HEK293 (cell line): Measurements from ENCODE around the gene ASCC1.

Experiments used
- BCL11A ChIP-seq: fragments of 450-650 bp; formaldehyde crosslinking; IDR thresholded peaks from 2 replicates; pipeline ENCODE4 v1.5.1; 2016; ENCODE audit warnings: low read depth, missing biosample characterization, missing genetic modification characterization
- CTCF ChIP-seq: fragments of 450-650 bp; formaldehyde crosslinking; IDR thresholded peaks from 2 replicates; pipeline ENCODE4 v1.5.1; 2016; ENCODE audit warnings: missing biosample characterization, missing genetic modification characterization
- SETDB1 ChIP-seq: IDR thresholded peaks from one replicate; pipeline ENCODE4 v1.6.1; 2017; ENCODE audit warnings: mild to moderate bottlenecking, low read length, moderate library complexity, mixed read lengths; ENCODE audit not compliant: insufficient read length
- TCF7L2 ChIP-seq: IDR thresholded peaks from 2 replicates; pipeline ENCODE4 v1.6.1; 2011; ENCODE audit warnings: low read depth, mild to moderate bottlenecking, inconsistent platforms, low read length, moderate library complexity, borderline replicate concordance
- ZBTB1 ChIP-seq: fragments of 450-650 bp; formaldehyde crosslinking; IDR thresholded peaks from 2 replicates; pipeline ENCODE4 v1.5.1; 2016; ENCODE audit warnings: missing biosample characterization, missing genetic modification characterization
- ZNF138 ChIP-seq: fragments of 450-650 bp; formaldehyde crosslinking; IDR thresholded peaks from 2 replicates; pipeline ENCODE4 v1.5.1; 2016; ENCODE audit warnings: missing biosample characterization, missing genetic modification characterization, borderline replicate concordance
- ZNF140 ChIP-seq: fragments of 450-650 bp; formaldehyde crosslinking; IDR thresholded peaks from 2 replicates; pipeline ENCODE4 v1.5.1; 2016; ENCODE audit warnings: missing biosample characterization, missing genetic modification characterization
- ZNF221 ChIP-seq: fragments of 450-650 bp; formaldehyde crosslinking; IDR thresholded peaks from 2 replicates; pipeline ENCODE4 v1.5.1; 2017; ENCODE audit warnings: missing biosample characterization, missing genetic modification characterization, borderline replicate concordance
- ZNF248 ChIP-seq: fragments of 450-650 bp; formaldehyde crosslinking; IDR thresholded peaks from 2 replicates; pipeline ENCODE4 v1.5.1; 2017; ENCODE audit warnings: missing biosample characterization, missing genetic modification characterization
- ZNF510 ChIP-seq: fragments of 450-650 bp; formaldehyde crosslinking; IDR thresholded peaks from 2 replicates; pipeline ENCODE4 v1.5.1; 2018; ENCODE audit warnings: mild to moderate bottlenecking, missing genetic modification characterization, missing biosample characterization; ENCODE audit not compliant: insufficient replicate concordance
- ZNF76 ChIP-seq: fragments of 450-650 bp; formaldehyde crosslinking; IDR thresholded peaks from 2 replicates; pipeline ENCODE4; 2016; ENCODE audit warnings: low read depth, missing biosample characterization, missing genetic modification characterization, borderline replicate concordance
- ZNF776 ChIP-seq: fragments of 450-650 bp; formaldehyde crosslinking; IDR thresholded peaks from 2 replicates; pipeline ENCODE4 v1.5.0; 2017; ENCODE audit warnings: missing biosample characterization, missing genetic modification characterization, borderline replicate concordance
- TF ChIP-seq, protein P1 (sequence below): fragments of 450-650 bp; formaldehyde crosslinking; IDR thresholded peaks from 2 replicates; pipeline ENCODE4 v1.5.1; 2016; ENCODE audit warnings: missing biosample characterization, missing genetic modification characterization

- TF ChIP-seq ZNF140 (tag by site-specific recombination) (no peak), CTCF (no peak), ZNF138 (tag by site-specific recombination) (no peak), TCF7L2 (no peak), SETDB1 (no peak), ZBTB1 (tag by site-specific recombination) (no peak), ZNF248 (no peak), ZNF776 (tag by site-specific recombination) (no peak), ZNF76 (tag by site-specific recombination) (no peak), BCL11A (tag by site-specific recombination) (no peak), ZNF510 (no peak), ZNF221 (tag by site-specific recombination) (no peak)
- TF ChIP-seq, protein P1, sequence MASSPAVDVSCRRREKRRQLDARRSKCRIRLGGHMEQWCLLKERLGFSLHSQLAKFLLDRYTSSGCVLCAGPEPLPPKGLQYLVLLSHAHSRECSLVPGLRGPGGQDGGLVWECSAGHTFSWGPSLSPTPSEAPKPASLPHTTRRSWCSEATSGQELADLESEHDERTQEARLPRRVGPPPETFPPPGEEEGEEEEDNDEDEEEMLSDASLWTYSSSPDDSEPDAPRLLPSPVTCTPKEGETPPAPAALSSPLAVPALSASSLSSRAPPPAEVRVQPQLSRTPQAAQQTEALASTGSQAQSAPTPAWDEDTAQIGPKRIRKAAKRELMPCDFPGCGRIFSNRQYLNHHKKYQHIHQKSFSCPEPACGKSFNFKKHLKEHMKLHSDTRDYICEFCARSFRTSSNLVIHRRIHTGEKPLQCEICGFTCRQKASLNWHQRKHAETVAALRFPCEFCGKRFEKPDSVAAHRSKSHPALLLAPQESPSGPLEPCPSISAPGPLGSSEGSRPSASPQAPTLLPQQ (tag by site-specific recombination): no peak
Measured at GRCh38 chr10:72221278-72221677, 5.2 kb upstream of the ASCC1 start.
